Mesodermal cell (in vitro differentiated cells): ENCODE results near the gene MALL.

Experiments
- H3K27ac ChIP-seq: 2 replicates; pipeline ENCODE4 v1.7.0; 2013; ENCODE audit warnings: mild to moderate bottlenecking, low read depth, low read length, moderate library complexity; ENCODE audit not compliant: severe bottlenecking
- H3K36me3 ChIP-seq: 2 replicates; pipeline ENCODE4 v1.7.1; 2013; ENCODE audit warnings: mild to moderate bottlenecking, low read length, moderate library complexity; ENCODE audit not compliant: control insufficient read depth, insufficient read depth
- H3K4me1 ChIP-seq: one replicate; pipeline ENCODE4 v1.7.1; 2013; ENCODE audit warnings: mild to moderate bottlenecking, low read length; ENCODE audit not compliant: insufficient read depth, control insufficient read depth, poor library complexity, severe bottlenecking
- H3K4me3 ChIP-seq: 2 replicates; pipeline ENCODE4 v1.7.0; 2013; ENCODE audit warnings: low read length, control low read depth, mild to moderate bottlenecking; ENCODE audit not compliant: insufficient read depth, poor library complexity, severe bottlenecking; ENCODE audit errors: extremely low read depth
- H3K9me3 ChIP-seq: 2 replicates; pipeline ENCODE4 v1.7.1; 2013; ENCODE audit warnings: mild to moderate bottlenecking, low read length, moderate library complexity; ENCODE audit not compliant: control insufficient read depth
- WGBS, 2 experiments: methylation state at CpG; one replicate each; pipeline ENCODE4 v1.1.5; 2013; ENCODE audit warnings: missing lambda C conversion rate in 2 of 2; ENCODE audit not compliant: insufficient coverage in 2 of 2; 5-methylcytosine and 5-hydroxymethylcytosine counted together

Gene MALL

GRCh38 chr2:110140401-110140800 lies 24.8 kb upstream of the MALL start:
- WGBS, 2 experiments = 60 to 100% methylated on average over 1 of the region's 1 CpG
- H3K36me3 ChIP-seq = no peaks in the 10 kb centered on the region
- H3K27ac ChIP-seq = no peak overlapping the region
- no peaks in the 10 kb centered on the region for H3K9me3 ChIP-seq
- no peaks in the 10 kb centered on the region for H3K4me1 ChIP-seq
- no peak overlapping the region for H3K4me3 ChIP-seq

- Histone ChIP-seq H3K4me1 (no peaks in the 10 kb centered on the region), H3K36me3 (no peaks in the 10 kb centered on the region)
Measured at GRCh38 chr2:110134025-110134424, 18.4 kb upstream of the MALL start.

GRCh38 chr2:110131166-110131565 lies 15.5 kb upstream of the MALL start:
- Histone ChIP-seq H3K36me3 (no peaks in the 10 kb centered on the region), H3K27ac (no peak overlapping the region), H3K9me3 (peaks cover 6% of the 10 kb centered on the region), H3K4me3 (no peak overlapping the region), H3K4me1 (no peaks in the 10 kb centered on the region)
- 88% methylated on average over 1 of the region's 2 CpGs; no CpG with 5 or more reads in 1 of the 2 experiments for WGBS, 2 experiments

More at GRCh38 chr2:110134025-110134424, 18.4 kb upstream of the MALL start:
- Histone ChIP-seq H3K27ac (no peak overlapping the region), H3K4me3 (no peak overlapping the region), H3K9me3 (peaks cover 6% of the 10 kb centered on the region)

GRCh38 chr2:110130757-110131156 lies 15.1 kb upstream of the MALL start:
- no CpG with 5 or more reads among the region's 2 CpGs for WGBS, 2 experiments
- Histone ChIP-seq H3K9me3 (peaks cover 6% of the 10 kb centered on the region), H3K36me3 (no peaks in the 10 kb centered on the region), H3K4me3 (no peak overlapping the region), H3K27ac (no peak overlapping the region), H3K4me1 (no peaks in the 10 kb centered on the region)

GRCh38 chr2:110126906-110127305 lies 11.3 kb upstream of the MALL start:
- no peak overlapping the region for H3K27ac ChIP-seq
- no peaks in the 10 kb centered on the region for H3K36me3 ChIP-seq
- no peak overlapping the region for H3K4me3 ChIP-seq
- 100% methylated on average over 2 of the region's 2 CpGs; no CpG with 5 or more reads in 1 of the 2 experiments for WGBS, 2 experiments
- no peaks in the 10 kb centered on the region for H3K9me3 ChIP-seq
- H3K4me1 ChIP-seq = no peaks in the 10 kb centered on the region

- Histone ChIP-seq H3K36me3 (no peaks in the 10 kb centered on the region), H3K4me3 (no peak overlapping the region), H3K9me3 (no peaks in the 10 kb centered on the region), H3K4me1 (no peaks in the 10 kb centered on the region), H3K27ac (no peak overlapping the region)
- WGBS, 2 experiments = 94 to 97% methylated on average over 3 to 4 of the region's 4 CpGs
Measured at GRCh38 chr2:110126086-110126773, 10.6 kb upstream of the MALL start.

- Histone ChIP-seq H3K27ac (no peak overlapping the region), H3K9me3 (no peaks in the 10 kb centered on the region), H3K36me3 (no peaks in the 10 kb centered on the region), H3K4me3 (no peak overlapping the region), H3K4me1 (no peaks in the 10 kb centered on the region)
- 83 to 100% methylated on average over 2 to 4 of the region's 6 CpGs for WGBS, 2 experiments
Measured at GRCh38 chr2:110124939-110125691, 9.5 kb upstream of the MALL start.

- no peaks in the 10 kb centered on the region for H3K36me3 ChIP-seq
- H3K27ac ChIP-seq = no peak overlapping the region
- H3K4me3 ChIP-seq = no peak overlapping the region
- H3K4me1 ChIP-seq = no peaks in the 10 kb centered on the region
- no peaks in the 10 kb centered on the region for H3K9me3 ChIP-seq
- WGBS, 2 experiments = 90 to 97% methylated on average over 3 to 4 of the region's 4 CpGs
Measured at GRCh38 chr2:110124038-110124825, 8.6 kb upstream of the MALL start.

GRCh38 chr2:110121592-110121991 lies 6.0 kb upstream of the MALL start:
- Histone ChIP-seq H3K36me3 (no peaks in the 10 kb centered on the region), H3K27ac (no peak overlapping the region), H3K4me3 (no peak overlapping the region), H3K4me1 (no peaks in the 10 kb centered on the region), H3K9me3 (no peaks in the 10 kb centered on the region)
- WGBS, 2 experiments = no CpG with 5 or more reads among the region's 3 CpGs

- whole genome bisulfite sequencing, 2 experiments = 93 to 100% methylated on average over 1 to 2 of the region's 2 CpGs
- Histone ChIP-seq H3K27ac (no peak overlapping the region), H3K4me1 (peaks cover 4% of the 10 kb centered on the region)
Measured at GRCh38 chr2:110121052-110121334, 5.4 kb upstream of the MALL start.

More at GRCh38 chr2:110121052-110121334, 5.4 kb upstream of the MALL start:
- Histone ChIP-seq H3K9me3 (no peaks in the 10 kb centered on the region), H3K36me3 (no peaks in the 10 kb centered on the region), H3K4me3 (no peak overlapping the region)
